Panc1 (cell line): ENCODE measurements around the gene FIBIN. TPM values are rescaled to one million over a fixed set of nuclear protein-coding genes. Genes with fewer than 3 reads are reported as not detected.
"Not testable (repeated sequence)": the region's sequence is repeated elsewhere in the genome, so short reads cannot be mapped to it uniquely, and the experiment has no call there.

Experiments
- ATAC-seq: fragments of 200-7000 bp; cut with Tn5 transposase; 2 replicates; pipeline ENCODE4 v1.9.1; 2020; ENCODE audit warnings: mild to moderate bottlenecking, moderate library complexity
- BruUV-seq: library from RNA; stranded (reverse); fragments of 400-500 nt; replicated peaks from 2 replicates; lab custom pipeline; 2021; lab: Mats Ljungman, UMichigan
- CTCF ChIA-PET: fragments of 300-600 bp; sonication (Branson Sonifier 250); formaldehyde crosslinking; loops from one replicate; lab custom pipeline; 2022; ENCODE audit warnings: antibody characterized with exemption; lab: Charles Lee
- POLR2A ChIA-PET: fragments of 300-600 bp; sonication (Branson Sonifier 250); formaldehyde crosslinking; loops from one replicate; lab custom pipeline; 2022; ENCODE audit warnings: antibody characterized with exemption; lab: Charles Lee
- DNase-seq: peaks from one replicate; pipeline ENCODE4 v3.0.0-alpha.2; 2010; ENCODE audit warnings: low read depth, low spot score
- H3K27ac ChIP-seq: 2 replicates; pipeline ENCODE4 v1.5.1; 2011; ENCODE audit warnings: mild to moderate bottlenecking, low read length, inconsistent platforms
- H3K27me3 ChIP-seq: fragments of 200-500 bp; sonication (Bioruptor generic); 2 replicates; pipeline ENCODE4 v1.6.0; 2014; ENCODE audit warnings: low read length, inconsistent platforms; ENCODE audit not compliant: control insufficient read depth, insufficient read depth
- H3K36me3 ChIP-seq: fragments of 200-500 bp; sonication (Bioruptor generic); 2 replicates; pipeline ENCODE4 v1.5.1; 2014; ENCODE audit warnings: inconsistent platforms, mild to moderate bottlenecking, low read length, moderate library complexity; ENCODE audit not compliant: control insufficient read depth, insufficient read depth
- H3K4me1 ChIP-seq: 2 replicates; pipeline ENCODE4 v1.5.1; 2011; ENCODE audit warnings: inconsistent platforms, mild to moderate bottlenecking, low read length, moderate library complexity; ENCODE audit not compliant: control insufficient read depth, insufficient read depth
- H3K4me3 ChIP-seq, 2 experiments: 2 replicates each; pipeline ENCODE4 v1.5.1; 2011 to 2012; ENCODE audit warnings: low read depth in 2 of 2, low read length in 2 of 2, mild to moderate bottlenecking in 2 of 2, inconsistent platforms in 1 of 2, moderate library complexity in 1 of 2
- H3K9me3 ChIP-seq: fragments of 200-500 bp; sonication (Bioruptor generic); 2 replicates; pipeline ENCODE4 v1.5.1; 2014; ENCODE audit warnings: low read depth, mild to moderate bottlenecking, inconsistent platforms, low read length, moderate library complexity; ENCODE audit not compliant: control insufficient read depth, insufficient read depth
- CTCF ChIP-seq: fragments of 450-650 bp; IDR thresholded peaks from 2 replicates; pipeline ENCODE4 v1.5.1; 2017; ENCODE audit warnings: mild to moderate bottlenecking
- POLR2AphosphoS5 ChIP-seq: IDR thresholded peaks from 2 replicates; pipeline ENCODE4 v1.6.1; 2012; ENCODE audit warnings: mild to moderate bottlenecking, low read depth, low read length, moderate library complexity
- REST ChIP-seq, 2 experiments: IDR thresholded peaks; 2 replicates each; pipeline ENCODE4 v1.6.1; 2011 to 2012; ENCODE audit warnings: low read depth in 2 of 2, control low read depth in 1 of 2, low read length in 1 of 2, mild to moderate bottlenecking in 1 of 2, moderate library complexity in 1 of 2; ENCODE audit not compliant: insufficient read depth in 1 of 2
- SIN3A ChIP-seq: IDR thresholded peaks from 2 replicates; pipeline ENCODE4 v1.6.1; 2012; ENCODE audit warnings: low read depth, mild to moderate bottlenecking, low read length, moderate library complexity, borderline replicate concordance; ENCODE audit not compliant: insufficient read depth
- TCF7L2 ChIP-seq: IDR thresholded peaks from 2 replicates; pipeline ENCODE4 v1.6.1; 2011; ENCODE audit warnings: mild to moderate bottlenecking, low read depth, low read length, inconsistent platforms
- in situ Hi-C: cut with HindIII; loops from 2 replicates; pipeline ENCODE4 v1.10.0; 2016; ENCODE audit warnings: low sequenced_read_pairs, low pct_unique_long_range_greater_than_20kb
- intact Hi-C: fragments of 100-400 bp; cut with micrococcal nuclease; formaldehyde crosslinking; loops from one replicate; pipeline ENCODE4 v1.10.0; 2022; ENCODE audit not compliant: unreplicated experiment
- total RNA-seq: library from RNA; stranded (reverse); gene quantifications from one replicate; pipeline ENCODE4 v1.2.1, GENCODE V29; 2021; ENCODE audit not compliant: unreplicated experiment

FIBIN gene
- total RNA-seq, 1 experiment from 2014 or later: not detected

- Histone ChIP-seq H3K36me3 (no peaks in the 10 kb centered on the region), H3K4me1 (no peaks in the 10 kb centered on the region), H3K27ac (no peak overlapping the region), H3K4me3 (no peak overlapping the region), H3K9me3 (no peaks in the 10 kb centered on the region), H3K27me3 (no peaks in the 10 kb centered on the region)
- POLR2A ChIA-PET: no interaction called here
- ATAC-seq (no peak), DNase-seq (no peak)
- TF ChIP-seq SIN3A: no peak
- no peak for TF ChIP-seq POLR2AphosphoS5
- no peak for TF ChIP-seq REST (IDR thresholded peaks at IDR 0.05; ENCODE audit: insufficient read depth in 1 of 2, low read depth in 2 of 2, low read length in 1 of 2)
- TF ChIP-seq CTCF: no peak
- no peak for TF ChIP-seq TCF7L2
- BruUV-seq: no TSS peak
- CTCF ChIA-PET: no interaction called here
- in situ Hi-C loops (no loop called here), intact Hi-C loops (no loop called here)
Measured at GRCh38 chr11:26974996-26975395, 18.9 kb upstream of the FIBIN start.

GRCh38 chr11:26976389-26976788 lies 17.5 kb upstream of the FIBIN start:
- H3K4me1 ChIP-seq: no peaks in the 10 kb centered on the region
- no peaks in the 10 kb centered on the region for H3K36me3 ChIP-seq
- ATAC-seq (no peak), DNase-seq (no peak)
- peak overlapping the region in 1 of 2 experiments; percentile 2; a peak in 1 of 4 replicates for H3K4me3 ChIP-seq
- no peak overlapping the region for H3K27ac ChIP-seq
- H3K9me3 ChIP-seq: no peaks in the 10 kb centered on the region
- CTCF ChIA-PET: interaction anchor here (0.5 kb wide), 1 partner anchor 50 kb away, joined by 5 read pairs; no protein-coding TSS in a partner anchor
- intact Hi-C loops: no loop called here
- H3K27me3 ChIP-seq: no peaks in the 10 kb centered on the region
- in situ Hi-C loops: no loop called here
- no peak for TF ChIP-seq REST (IDR thresholded peaks at IDR 0.05; ENCODE audit: insufficient read depth in 1 of 2, low read depth in 2 of 2, low read length in 1 of 2)
- TF ChIP-seq SIN3A: no peak
- no peak for TF ChIP-seq TCF7L2
- TF ChIP-seq CTCF: no peak
- TF ChIP-seq POLR2AphosphoS5: no peak
- POLR2A ChIA-PET: no interaction called here
- no TSS peak for BruUV-seq

- H3K27me3 ChIP-seq, ATAC-seq, H3K36me3 ChIP-seq, H3K9me3 ChIP-seq, H3K27ac ChIP-seq, POLR2A ChIA-PET, BruUV-seq, CTCF ChIA-PET, H3K4me3 ChIP-seq, H3K4me1 ChIP-seq, in situ Hi-C loops, intact Hi-C loops, DNase-seq: not testable (repeated sequence)
Measured at GRCh38 chr11:26977209-26977608, 16.7 kb upstream of the FIBIN start.
